Trophoblast cell (in vitro differentiated cells and primary cell): Measurements from ENCODE around the gene LRMDA.

Experiments
- DNase-seq, 2 donors: peaks; one replicate each; pipeline ENCODE4 v3.0.0-alpha.2; 2016
- H2AFZ ChIP-seq: 2 replicates; pipeline ENCODE4 v1.6.1; 2013; ENCODE audit warnings: low read length, moderate library complexity, mild to moderate bottlenecking; ENCODE audit not compliant: insufficient read depth, poor library complexity
- H2AK5ac ChIP-seq: 2 replicates; pipeline ENCODE4 v1.6.1; 2013; ENCODE audit warnings: mild to moderate bottlenecking, low read length
- H2BK120ac ChIP-seq: 2 replicates; pipeline ENCODE4 v1.6.1; 2013; ENCODE audit warnings: low read length, mild to moderate bottlenecking, moderate library complexity; ENCODE audit not compliant: insufficient read depth, poor library complexity
- H2BK12ac ChIP-seq: 2 replicates; pipeline ENCODE4 v1.6.1; 2013; ENCODE audit warnings: mild to moderate bottlenecking, low read length, moderate library complexity
- H2BK5ac ChIP-seq: 2 replicates; pipeline ENCODE4 v1.6.1; 2013; ENCODE audit warnings: low read length, low read depth, moderate library complexity, mild to moderate bottlenecking; ENCODE audit not compliant: poor library complexity
- H3K14ac ChIP-seq: 2 replicates; pipeline ENCODE4 v1.6.1; 2013; ENCODE audit warnings: mild to moderate bottlenecking, low read length
- H3K18ac ChIP-seq: 2 replicates; pipeline ENCODE4 v1.6.1; 2013; ENCODE audit warnings: mild to moderate bottlenecking, low read length
- H3K23ac ChIP-seq: 2 replicates; pipeline ENCODE4 v1.6.1; 2013; ENCODE audit warnings: low read length
- H3K27ac ChIP-seq: 2 replicates; pipeline ENCODE4 v1.5.1; 2013; ENCODE audit warnings: low read depth, mild to moderate bottlenecking, inconsistent platforms, low read length, moderate library complexity
- H3K27me3 ChIP-seq: 2 replicates; pipeline ENCODE4 v1.6.1; 2013; ENCODE audit warnings: inconsistent platforms, mild to moderate bottlenecking, low read length, moderate library complexity; ENCODE audit not compliant: insufficient read depth
- H3K36me3 ChIP-seq, 2 experiments: 1 replicate in 1 of 2; 2 replicates in 1 of 2; pipeline ENCODE4 v1.6.1; 2013; ENCODE audit warnings: low read length in 2 of 2, mild to moderate bottlenecking in 2 of 2, moderate library complexity in 1 of 2; ENCODE audit not compliant: insufficient read depth in 2 of 2, control insufficient read depth in 1 of 2
- H3K4ac ChIP-seq: 2 replicates; pipeline ENCODE4 v1.6.1; 2013; ENCODE audit warnings: low read depth, mild to moderate bottlenecking, low read length, moderate library complexity
- H3K4me1 ChIP-seq, 2 experiments: 1 replicate in 1 of 2; 2 replicates in 1 of 2; pipeline ENCODE4 v1.6.1; 2013; ENCODE audit warnings: low read length in 2 of 2, mild to moderate bottlenecking in 2 of 2, moderate library complexity in 1 of 2; ENCODE audit not compliant: insufficient read depth in 2 of 2, control insufficient read depth in 1 of 2
- H3K4me2 ChIP-seq: 2 replicates; pipeline ENCODE4 v1.6.1; 2013; ENCODE audit warnings: inconsistent platforms, mild to moderate bottlenecking, low read length, moderate library complexity
- H3K4me3 ChIP-seq: 2 replicates; pipeline ENCODE4 v1.5.1; 2013; ENCODE audit warnings: mild to moderate bottlenecking, low read depth, low read length, inconsistent platforms
- H3K79me1 ChIP-seq: one replicate; pipeline ENCODE4 v1.6.1; 2013; ENCODE audit warnings: low read length
- H3K79me2 ChIP-seq: 2 replicates; pipeline ENCODE4 v1.6.1; 2013; ENCODE audit warnings: low read length, mild to moderate bottlenecking; ENCODE audit not compliant: control insufficient read depth, insufficient read depth, poor library complexity
- H3K9ac ChIP-seq: 2 replicates; pipeline ENCODE4 v1.6.1; 2013; ENCODE audit warnings: mild to moderate bottlenecking, low read length
- H3K9me3 ChIP-seq: 2 replicates; pipeline ENCODE4 v1.6.1; 2013; ENCODE audit warnings: low read depth, mild to moderate bottlenecking, control low read depth, inconsistent platforms, low read length; ENCODE audit not compliant: insufficient read depth
- H4K12ac ChIP-seq: 2 replicates; pipeline ENCODE4 v1.6.1; 2013; ENCODE audit warnings: low read depth, mild to moderate bottlenecking, low read length, moderate library complexity
- H4K8ac ChIP-seq: 2 replicates; pipeline ENCODE4 v1.6.1; 2013; ENCODE audit warnings: low read depth, mild to moderate bottlenecking, low read length, moderate library complexity
- H4K91ac ChIP-seq: one replicate; pipeline ENCODE4 v1.6.1; 2013; ENCODE audit warnings: low read depth, mild to moderate bottlenecking, low read length, moderate library complexity
- whole genome bisulfite sequencing: extraction: QIAGEN DNeasy Blood & Tissue Kit; methylation state at CpG from one replicate; pipeline ENCODE4 v1.1.7; 2013; ENCODE audit warnings: missing lambda C conversion rate; ENCODE audit not compliant: insufficient read length, insufficient coverage; ENCODE audit errors: extremely low coverage; 5-methylcytosine and 5-hydroxymethylcytosine counted together

The LRMDA gene

DNA sequence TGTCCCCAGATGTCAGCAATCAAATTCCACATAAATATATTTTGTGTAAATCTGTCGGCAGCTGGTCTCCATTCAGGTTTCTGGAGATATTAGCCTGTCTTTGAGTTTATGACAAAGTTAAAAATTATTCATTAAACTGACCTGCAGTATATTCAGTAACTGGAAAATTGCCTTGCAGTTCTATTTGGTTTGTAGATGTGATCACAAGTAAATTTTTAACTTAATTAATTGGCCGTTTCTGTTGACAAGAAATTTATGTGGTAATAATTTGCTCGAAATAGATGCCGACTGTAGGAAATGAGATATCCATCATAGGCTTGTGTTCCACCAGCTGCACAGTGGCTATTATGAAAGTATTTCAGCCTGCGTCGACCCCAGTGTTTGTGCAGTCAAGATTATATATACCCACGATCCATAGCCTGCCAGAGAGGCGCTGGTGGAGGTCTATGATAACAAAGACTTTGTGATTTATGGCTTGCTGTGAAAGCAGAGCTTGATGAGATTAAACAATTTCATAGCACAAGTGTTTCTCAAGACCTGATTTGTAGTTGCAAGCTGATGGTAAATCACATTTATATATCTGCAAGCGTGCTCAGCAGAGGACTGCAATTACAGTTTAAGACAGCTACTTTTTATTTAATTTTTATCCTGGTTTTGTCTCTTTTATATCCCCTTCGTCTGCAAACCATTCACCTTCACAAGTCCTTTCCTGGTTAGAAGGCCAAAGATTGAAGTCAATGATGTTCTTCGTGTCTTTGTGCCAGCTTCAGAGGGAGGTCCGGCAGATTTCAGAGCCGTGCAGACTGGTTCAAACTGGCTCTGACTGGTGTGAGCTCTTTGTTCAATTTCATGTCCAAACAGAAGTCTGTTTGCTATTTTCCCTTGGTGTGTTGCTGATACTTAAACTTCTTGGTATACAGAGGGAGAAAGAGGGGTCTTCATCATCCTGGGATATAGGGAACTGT is 850.9 kb downstream of the LRMDA start:
- Histone ChIP-seq H3K9me3 (peaks cover 3% of the 10 kb centered on the region), H3K4me3 (no peak overlapping the region), H2BK5ac (no peak overlapping the region), H3K36me3 (no peaks in the 10 kb centered on the region), H2BK12ac (no peak overlapping the region), H4K91ac (no peak overlapping the region), H4K12ac (no peak overlapping the region), H3K79me1 (peaks cover 2% of the 10 kb centered on the region), H3K14ac (no peak overlapping the region), H3K23ac (no peak overlapping the region), H3K4me2 (no peak overlapping the region), H2AFZ (no peak overlapping the region), H4K8ac (no peak overlapping the region), H2BK120ac (no peak overlapping the region), H3K4me1 (no peaks in the 10 kb centered on the region), H3K27me3 (no peaks in the 10 kb centered on the region), H3K79me2 (no peaks in the 10 kb centered on the region), H3K9ac (no peak overlapping the region), H3K18ac (no peak overlapping the region), H3K27ac (no peak overlapping the region), H2AK5ac (no peak overlapping the region), H3K4ac (no peak overlapping the region)
- DNase-seq, result no peak
- no CpG with 5 or more reads among the region's 13 CpGs for WGBS

DNA sequence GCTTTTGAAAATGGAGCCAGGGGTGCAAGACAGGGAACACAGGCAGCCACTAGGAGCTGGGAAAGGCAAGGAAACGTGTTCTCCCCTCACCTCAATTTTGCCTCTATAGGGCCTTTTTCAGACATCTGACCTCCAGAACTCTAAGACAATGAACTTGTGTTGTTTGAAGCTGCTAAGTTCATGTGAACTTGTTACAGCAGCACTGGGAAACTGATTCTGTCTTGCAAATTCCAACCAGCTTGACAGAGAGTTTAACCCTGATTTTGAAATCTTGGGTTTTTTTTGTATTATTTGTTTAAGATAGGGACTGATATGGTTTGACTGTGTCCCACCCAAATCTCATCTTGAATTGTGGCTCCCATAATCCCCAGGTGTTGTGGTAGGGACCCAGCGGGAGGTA is 852.9 kb downstream of the LRMDA start:
- H3K79me2 ChIP-seq, result no peaks in the 10 kb centered on the region
- H3K9ac ChIP-seq, result no peak overlapping the region
- H2BK120ac ChIP-seq, result no peak overlapping the region
- H3K14ac ChIP-seq, result no peak overlapping the region
- no peak overlapping the region for H2BK12ac ChIP-seq
- H3K4me1 ChIP-seq, result no peaks in the 10 kb centered on the region
- no peak overlapping the region for H3K27ac ChIP-seq
- H3K79me1 ChIP-seq, result peaks cover 2% of the 10 kb centered on the region
- no peaks in the 10 kb centered on the region for H3K36me3 ChIP-seq
- H3K9me3 ChIP-seq, result peaks cover 3% of the 10 kb centered on the region
- no peak overlapping the region for H3K4me3 ChIP-seq
- no peak overlapping the region for H2BK5ac ChIP-seq
- no CpG with 5 or more reads among the region's 2 CpGs for WGBS
- H3K4me2 ChIP-seq, result no peak overlapping the region
- H2AK5ac ChIP-seq, result no peak overlapping the region
- DNase-seq, result no peak
- H4K12ac ChIP-seq, result no peak overlapping the region
- H2AFZ ChIP-seq, result no peak overlapping the region
- H3K4ac ChIP-seq, result no peak overlapping the region
- H3K27me3 ChIP-seq, result no peaks in the 10 kb centered on the region
- H3K23ac ChIP-seq, result no peak overlapping the region
- H3K18ac ChIP-seq, result no peak overlapping the region
- H4K91ac ChIP-seq, result no peak overlapping the region
- H4K8ac ChIP-seq, result no peak overlapping the region

- H4K91ac ChIP-seq, result no peak overlapping the region
- H2AK5ac ChIP-seq, result no peak overlapping the region
- H3K4me3 ChIP-seq, result no peak overlapping the region
- H3K79me1 ChIP-seq, result peaks cover 2% of the 10 kb centered on the region
- no peak overlapping the region for H3K9ac ChIP-seq
- H3K4me2 ChIP-seq, result no peak overlapping the region
- no peak overlapping the region for H2BK5ac ChIP-seq
- H3K18ac ChIP-seq, result no peak overlapping the region
- H3K27me3 ChIP-seq, result no peaks in the 10 kb centered on the region
- no peak overlapping the region for H4K8ac ChIP-seq
- no peak overlapping the region for H2AFZ ChIP-seq
- no peaks in the 10 kb centered on the region for H3K79me2 ChIP-seq
- WGBS, result no CpG with 5 or more reads among the region's 1 CpG
- H2BK120ac ChIP-seq, result no peak overlapping the region
- H3K27ac ChIP-seq, result no peak overlapping the region
- no peak overlapping the region for H3K23ac ChIP-seq
- no peak overlapping the region for H3K14ac ChIP-seq
- peak in 1 of 2 donors; percentile 16 for DNase-seq
- peaks cover 3% of the 10 kb centered on the region for H3K9me3 ChIP-seq
- H3K36me3 ChIP-seq, result no peaks in the 10 kb centered on the region
- no peak overlapping the region for H3K4ac ChIP-seq
- no peaks in the 10 kb centered on the region for H3K4me1 ChIP-seq
- H2BK12ac ChIP-seq, result no peak overlapping the region
- H4K12ac ChIP-seq, result no peak overlapping the region
These were observed 853.6 kb downstream of the LRMDA start for GRCh38 chr10:76285012-76285411.

DNA sequence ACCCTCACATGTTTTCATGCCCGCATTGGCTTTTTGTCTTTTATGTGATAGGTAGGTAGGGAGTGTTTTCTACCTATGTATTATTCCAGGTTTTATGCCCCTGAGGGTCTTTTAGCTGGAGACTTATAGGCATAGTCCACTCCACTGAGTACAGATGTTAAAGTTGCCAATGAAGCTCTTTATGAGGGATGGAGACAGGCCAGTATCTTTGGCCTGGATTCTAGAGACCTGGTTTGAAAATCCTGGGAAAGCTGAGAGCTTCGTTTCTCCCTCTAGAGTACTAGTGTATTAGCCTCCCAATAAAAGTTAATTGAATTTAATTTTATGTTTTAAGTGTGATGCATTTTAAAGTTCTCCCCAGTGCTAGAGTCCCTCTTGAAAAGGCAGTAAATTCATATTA is 854.1 kb downstream of the LRMDA start:
- H3K14ac ChIP-seq, result no peak overlapping the region
- H3K9me3 ChIP-seq, result peaks cover 3% of the 10 kb centered on the region
- no peak overlapping the region for H4K12ac ChIP-seq
- H3K4me1 ChIP-seq, result no peaks in the 10 kb centered on the region
- no peak overlapping the region for H3K18ac ChIP-seq
- no peak overlapping the region for H3K9ac ChIP-seq
- no peaks in the 10 kb centered on the region for H3K36me3 ChIP-seq
- H3K4me3 ChIP-seq, result no peak overlapping the region
- no peak overlapping the region for H4K8ac ChIP-seq
- no peak overlapping the region for H3K23ac ChIP-seq
- no peaks in the 10 kb centered on the region for H3K79me2 ChIP-seq
- no peak overlapping the region for H4K91ac ChIP-seq
- no peak overlapping the region for H3K4ac ChIP-seq
- H3K27ac ChIP-seq, result no peak overlapping the region
- DNase-seq, result no peak
- H3K79me1 ChIP-seq, result peaks cover 2% of the 10 kb centered on the region
- H3K4me2 ChIP-seq, result no peak overlapping the region
- no peak overlapping the region for H2AFZ ChIP-seq
- no peak overlapping the region for H2BK12ac ChIP-seq
- no peaks in the 10 kb centered on the region for H3K27me3 ChIP-seq
- no peak overlapping the region for H2BK5ac ChIP-seq
- no peak overlapping the region for H2BK120ac ChIP-seq
- H2AK5ac ChIP-seq, result no peak overlapping the region
- no CpG with 5 or more reads among the region's 2 CpGs for WGBS
